ENCODE data around the gene ZDHHC22.

Gene ZDHHC22

DNA sequence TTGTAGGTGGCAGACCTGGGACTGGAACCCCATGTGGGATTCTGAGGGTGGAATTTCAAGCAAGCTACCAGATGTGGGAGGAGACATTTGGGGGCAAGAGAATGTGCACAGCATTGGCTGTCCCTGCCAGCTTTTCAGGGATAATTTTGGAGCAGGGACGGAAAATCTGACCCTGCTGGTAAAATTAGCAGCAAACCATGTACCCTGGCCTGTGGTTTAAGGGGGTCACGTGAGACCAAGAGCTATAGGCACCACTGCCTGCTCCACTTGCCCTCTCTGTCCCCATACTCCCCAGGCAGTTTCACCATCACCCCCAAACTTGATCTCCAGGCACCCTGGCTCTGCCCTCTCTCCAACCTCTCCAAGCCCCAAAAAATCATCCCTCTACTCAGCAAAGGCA is 13.5 kb upstream of the ZDHHC22 start:
- no peak for TF ChIP-seq SIN3A (IDR thresholded peaks at IDR 0.05; ENCODE audit: borderline replicate concordance, insufficient read depth, low read length)
- TF ChIP-seq, protein P1, sequence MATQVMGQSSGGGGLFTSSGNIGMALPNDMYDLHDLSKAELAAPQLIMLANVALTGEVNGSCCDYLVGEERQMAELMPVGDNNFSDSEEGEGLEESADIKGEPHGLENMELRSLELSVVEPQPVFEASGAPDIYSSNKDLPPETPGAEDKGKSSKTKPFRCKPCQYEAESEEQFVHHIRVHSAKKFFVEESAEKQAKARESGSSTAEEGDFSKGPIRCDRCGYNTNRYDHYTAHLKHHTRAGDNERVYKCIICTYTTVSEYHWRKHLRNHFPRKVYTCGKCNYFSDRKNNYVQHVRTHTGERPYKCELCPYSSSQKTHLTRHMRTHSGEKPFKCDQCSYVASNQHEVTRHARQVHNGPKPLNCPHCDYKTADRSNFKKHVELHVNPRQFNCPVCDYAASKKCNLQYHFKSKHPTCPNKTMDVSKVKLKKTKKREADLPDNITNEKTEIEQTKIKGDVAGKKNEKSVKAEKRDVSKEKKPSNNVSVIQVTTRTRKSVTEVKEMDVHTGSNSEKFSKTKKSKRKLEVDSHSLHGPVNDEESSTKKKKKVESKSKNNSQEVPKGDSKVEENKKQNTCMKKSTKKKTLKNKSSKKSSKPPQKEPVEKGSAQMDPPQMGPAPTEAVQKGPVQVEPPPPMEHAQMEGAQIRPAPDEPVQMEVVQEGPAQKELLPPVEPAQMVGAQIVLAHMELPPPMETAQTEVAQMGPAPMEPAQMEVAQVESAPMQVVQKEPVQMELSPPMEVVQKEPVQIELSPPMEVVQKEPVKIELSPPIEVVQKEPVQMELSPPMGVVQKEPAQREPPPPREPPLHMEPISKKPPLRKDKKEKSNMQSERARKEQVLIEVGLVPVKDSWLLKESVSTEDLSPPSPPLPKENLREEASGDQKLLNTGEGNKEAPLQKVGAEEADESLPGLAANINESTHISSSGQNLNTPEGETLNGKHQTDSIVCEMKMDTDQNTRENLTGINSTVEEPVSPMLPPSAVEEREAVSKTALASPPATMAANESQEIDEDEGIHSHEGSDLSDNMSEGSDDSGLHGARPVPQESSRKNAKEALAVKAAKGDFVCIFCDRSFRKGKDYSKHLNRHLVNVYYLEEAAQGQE (IDR thresholded peaks at IDR 0.05; ENCODE audit: insufficient read depth in 1 of 2, low read depth in 2 of 2, low read length in 2 of 2), result no peak
- no peak for TF ChIP-seq TAF1 (IDR thresholded peaks at IDR 0.05; ENCODE audit: borderline replicate concordance, insufficient read depth, low read length)
- no peak for TF ChIP-seq FOXP2 (optimal IDR thresholded peaks at IDR 0.05; ENCODE audit: borderline replicate concordance, extremely low read depth, extremely low read length, insufficient read depth)
- TF ChIP-seq POLR2AphosphoS5 (IDR thresholded peaks at IDR 0.05; ENCODE audit: low read depth, low read length), result no peak

DNA sequence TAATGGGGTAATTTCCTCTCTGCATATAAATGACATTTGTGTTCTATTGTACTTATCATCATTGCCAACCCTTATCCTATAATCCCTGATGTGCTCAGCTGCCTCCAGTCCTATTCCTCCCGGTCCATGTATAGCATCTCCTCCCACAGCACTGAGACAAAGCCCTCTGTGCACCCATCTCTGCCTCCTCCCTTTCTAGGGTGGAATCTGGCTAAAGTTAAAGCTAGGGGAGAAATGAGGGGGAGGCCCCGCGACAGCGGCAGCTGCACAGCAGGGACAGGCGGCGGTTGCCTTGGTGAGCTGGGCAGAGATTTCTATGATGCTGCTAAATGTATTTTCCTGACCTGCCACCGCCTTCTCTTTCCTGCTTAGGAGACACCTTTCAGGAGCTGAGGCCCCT is 12.8 kb upstream of the ZDHHC22 start:
- no peak for TF ChIP-seq TAF1 (IDR thresholded peaks at IDR 0.05; ENCODE audit: borderline replicate concordance, insufficient read depth, low read length)
- TF ChIP-seq FOXP2 (optimal IDR thresholded peaks at IDR 0.05; ENCODE audit: borderline replicate concordance, extremely low read depth, extremely low read length, insufficient read depth), result no peak
- TF ChIP-seq, protein P1 (IDR thresholded peaks at IDR 0.05; ENCODE audit: insufficient read depth in 1 of 2, low read depth in 2 of 2, low read length in 2 of 2), result no peak
- no peak for TF ChIP-seq SIN3A (IDR thresholded peaks at IDR 0.05; ENCODE audit: borderline replicate concordance, insufficient read depth, low read length)
- TF ChIP-seq POLR2AphosphoS5 (IDR thresholded peaks at IDR 0.05; ENCODE audit: low read depth, low read length), result no peak

DNA sequence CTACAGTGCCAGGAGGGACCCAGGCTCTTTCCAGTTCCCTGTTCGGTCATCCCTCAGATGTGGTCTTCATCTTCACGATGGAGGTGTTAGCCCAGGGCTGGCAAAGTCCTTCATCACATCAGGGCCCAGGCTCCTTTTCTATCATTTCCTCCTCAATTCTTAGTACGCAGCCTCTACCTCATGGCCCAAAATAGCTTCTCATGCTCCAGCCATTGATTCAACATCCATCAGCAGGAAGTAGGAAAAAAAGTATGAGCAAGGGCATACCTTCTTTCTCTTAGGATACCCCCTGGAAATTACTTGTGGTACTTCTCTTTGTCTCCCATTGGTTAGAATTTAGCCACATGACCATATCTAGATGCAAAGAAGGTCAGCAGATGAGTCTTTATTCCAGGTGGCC is 12.2 kb upstream of the ZDHHC22 start:
- no peak for TF ChIP-seq TAF1 (IDR thresholded peaks at IDR 0.05; ENCODE audit: borderline replicate concordance, insufficient read depth, low read length)
- TF ChIP-seq, protein P1 (IDR thresholded peaks at IDR 0.05; ENCODE audit: insufficient read depth in 1 of 2, low read depth in 2 of 2, low read length in 2 of 2), result no peak
- no peak for TF ChIP-seq SIN3A (IDR thresholded peaks at IDR 0.05; ENCODE audit: borderline replicate concordance, insufficient read depth, low read length)
- no peak for TF ChIP-seq FOXP2 (optimal IDR thresholded peaks at IDR 0.05; ENCODE audit: borderline replicate concordance, extremely low read depth, extremely low read length, insufficient read depth)
- TF ChIP-seq POLR2AphosphoS5 (IDR thresholded peaks at IDR 0.05; ENCODE audit: low read depth, low read length), result no peak

DNA sequence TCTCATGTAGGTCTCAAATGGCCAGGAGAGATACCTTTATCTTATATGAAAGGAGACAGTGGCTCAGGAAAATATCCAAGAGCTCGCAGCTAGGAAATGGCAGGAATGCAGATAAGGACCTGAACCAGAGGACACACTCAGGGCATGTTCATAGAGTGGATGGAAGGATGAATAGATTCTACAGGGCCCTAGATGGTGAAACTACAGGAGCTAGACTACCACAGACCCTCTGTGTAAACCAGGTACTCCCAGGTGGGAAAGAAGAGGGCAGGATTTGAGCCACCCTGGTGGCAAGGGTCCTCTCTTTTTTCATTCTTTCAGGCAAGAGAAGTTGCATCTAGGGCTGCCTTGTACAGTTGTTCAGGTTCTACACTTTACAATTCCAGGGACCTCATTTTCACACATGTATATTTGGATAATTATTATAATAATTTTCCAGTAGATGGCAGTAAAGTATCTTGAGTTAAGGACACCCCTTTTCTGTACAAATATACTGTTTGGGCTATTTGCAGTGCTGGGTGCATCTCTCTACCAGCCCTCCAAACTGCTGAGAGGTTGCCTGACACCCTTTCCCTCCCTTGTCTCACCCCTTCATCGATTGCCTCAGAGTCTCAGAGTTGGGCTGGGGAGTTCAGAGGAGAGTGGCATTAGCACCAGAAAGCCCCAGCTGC is 10.5 kb upstream of the ZDHHC22 start:
- TF ChIP-seq SIN3A (IDR thresholded peaks at IDR 0.05; ENCODE audit: borderline replicate concordance, insufficient read depth, low read length) (no peak), FOXP2 (optimal IDR thresholded peaks at IDR 0.05; ENCODE audit: borderline replicate concordance, extremely low read depth, extremely low read length, insufficient read depth) (no peak), TAF1 (IDR thresholded peaks at IDR 0.05; ENCODE audit: borderline replicate concordance, insufficient read depth, low read length) (no peak), POLR2AphosphoS5 (IDR thresholded peaks at IDR 0.05; ENCODE audit: low read depth, low read length) (no peak)
- TF ChIP-seq, protein P1 (IDR thresholded peaks at IDR 0.05; ENCODE audit: insufficient read depth in 1 of 2, low read depth in 2 of 2, low read length in 2 of 2), result no peak

Data from PFSK-1 (cell line).